Measurements from ENCODE around the gene ART1.

ART1 gene

DNA sequence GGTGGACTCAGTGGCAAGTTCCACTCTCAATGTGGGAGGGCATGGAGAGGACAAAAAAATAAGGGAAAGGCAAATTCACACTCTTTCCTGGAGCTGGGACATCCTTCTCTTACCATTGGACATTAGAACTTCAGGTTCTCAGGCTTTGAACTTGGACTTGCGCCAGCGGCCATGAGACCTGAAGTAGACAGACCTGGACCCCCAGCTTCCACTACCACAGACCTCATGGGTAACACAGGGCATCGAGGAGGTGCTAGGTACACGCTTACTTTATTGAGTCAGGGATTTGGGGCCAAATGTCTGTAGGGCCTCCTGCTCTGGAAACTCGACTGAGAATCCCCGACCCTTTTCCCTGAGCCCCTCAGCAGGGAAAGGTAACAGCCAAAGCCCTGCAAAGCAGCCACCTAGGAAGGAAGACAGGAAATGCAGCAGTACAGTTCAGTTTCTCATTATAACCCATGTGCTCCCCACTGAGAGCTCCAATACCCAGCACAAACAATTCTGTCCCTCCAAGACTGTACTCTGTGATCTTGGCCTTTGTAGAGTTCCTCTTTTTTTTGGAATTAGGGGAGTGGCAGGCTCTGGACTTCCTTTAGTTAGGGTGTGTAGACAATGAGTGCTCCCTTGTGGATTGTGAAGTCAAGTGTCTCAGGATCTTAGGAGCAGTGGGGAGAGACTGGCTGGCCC, 20.6 kb downstream of the ART1 start:
- no peak for DNase-seq (ENCODE audit: low read depth in 2 of 2)

DNA sequence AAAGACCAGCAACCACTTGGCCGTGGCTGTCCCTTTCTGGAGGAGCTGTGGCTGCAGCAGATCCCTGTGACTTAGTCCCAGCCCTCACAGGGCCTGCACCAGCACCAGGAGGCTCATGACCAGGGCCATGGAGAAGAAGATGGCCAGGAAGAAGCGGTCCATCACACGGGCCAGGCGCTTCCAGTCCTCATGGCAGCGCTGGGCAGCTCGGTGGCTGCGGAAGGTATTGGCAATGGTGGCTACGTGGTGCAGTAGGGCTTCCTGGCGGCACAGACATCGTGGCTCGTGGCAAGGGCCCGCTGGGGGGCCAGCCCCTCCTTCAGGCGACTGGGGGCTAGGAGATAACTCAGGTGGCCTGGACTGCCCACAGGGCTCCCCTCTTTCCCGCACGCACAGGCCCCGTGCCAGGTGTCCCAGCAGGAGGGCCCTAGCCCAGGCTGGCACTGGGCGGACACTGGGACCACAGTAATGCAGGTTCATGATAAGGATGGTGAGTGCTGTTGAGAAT, 21.1 kb downstream of the ART1 start:
- no peak for DNase-seq (ENCODE audit: low read depth in 2 of 2)

DNA sequence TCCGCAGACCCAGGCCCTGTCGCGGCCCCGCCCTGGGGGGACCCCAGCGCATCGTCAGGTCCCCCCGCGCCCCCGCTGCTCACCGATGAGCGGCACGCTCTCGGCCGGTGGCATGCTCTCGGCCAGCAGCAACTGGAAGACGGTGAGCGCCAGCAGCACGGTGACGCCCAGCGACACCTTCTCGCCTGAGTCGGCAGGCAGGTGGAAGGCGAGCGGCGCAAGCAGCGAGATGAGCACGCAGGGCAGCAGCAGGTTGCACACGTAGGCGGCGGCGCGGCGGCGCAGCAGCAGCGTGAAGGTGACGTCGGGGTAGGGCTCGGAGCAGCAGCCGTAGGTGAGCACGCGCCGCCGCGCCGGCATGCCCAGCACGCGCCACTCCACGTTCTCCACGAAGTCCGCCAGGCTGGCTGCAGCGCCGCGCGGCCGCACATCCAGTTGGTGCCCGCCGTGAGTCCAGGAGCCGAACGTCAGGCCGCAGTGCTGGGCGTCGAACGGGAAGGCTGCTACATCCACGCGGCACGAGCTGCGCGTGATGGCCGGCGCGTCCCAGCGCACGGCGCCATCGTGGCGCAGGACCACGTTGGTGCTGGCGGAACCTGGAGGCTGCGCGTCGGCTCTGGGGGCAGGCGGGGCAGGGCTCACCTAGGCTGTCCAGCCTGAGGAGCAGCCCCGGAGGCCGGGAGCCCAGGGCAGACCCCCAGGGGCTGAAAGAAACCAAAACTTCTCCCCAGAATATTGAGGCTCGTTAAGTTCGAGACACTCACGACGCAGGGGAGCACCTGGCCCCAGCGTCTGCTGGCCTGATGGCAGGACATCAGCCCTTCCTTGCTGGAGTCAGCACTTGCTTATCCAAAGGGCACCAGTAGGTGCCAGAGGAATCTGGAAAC, 22.5 kb downstream of the ART1 start:
- DNase-seq (ENCODE audit: low read depth in 2 of 2), result no peak

DNA sequence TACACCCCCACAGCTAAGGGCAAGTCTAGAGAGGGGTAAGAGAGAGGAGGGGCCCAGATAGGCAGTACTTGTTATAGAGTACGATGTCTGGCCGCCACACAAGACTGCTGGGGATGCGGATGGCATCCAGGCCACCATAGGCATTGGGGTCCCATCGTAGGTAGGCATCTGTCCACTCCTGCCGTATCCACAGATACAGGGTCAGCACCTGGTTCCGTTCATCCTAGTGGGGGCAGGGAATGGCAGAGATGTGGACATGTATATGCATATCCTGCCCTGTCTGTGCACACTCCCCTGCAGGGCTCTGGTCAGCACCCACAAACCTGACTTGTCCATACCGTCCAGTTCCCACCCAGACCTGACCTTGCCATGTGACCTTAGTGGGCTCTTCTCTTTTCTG, 24.2 kb downstream of the ART1 start:
- DNase-seq (ENCODE audit: low read depth in 2 of 2), result no peak

DNA sequence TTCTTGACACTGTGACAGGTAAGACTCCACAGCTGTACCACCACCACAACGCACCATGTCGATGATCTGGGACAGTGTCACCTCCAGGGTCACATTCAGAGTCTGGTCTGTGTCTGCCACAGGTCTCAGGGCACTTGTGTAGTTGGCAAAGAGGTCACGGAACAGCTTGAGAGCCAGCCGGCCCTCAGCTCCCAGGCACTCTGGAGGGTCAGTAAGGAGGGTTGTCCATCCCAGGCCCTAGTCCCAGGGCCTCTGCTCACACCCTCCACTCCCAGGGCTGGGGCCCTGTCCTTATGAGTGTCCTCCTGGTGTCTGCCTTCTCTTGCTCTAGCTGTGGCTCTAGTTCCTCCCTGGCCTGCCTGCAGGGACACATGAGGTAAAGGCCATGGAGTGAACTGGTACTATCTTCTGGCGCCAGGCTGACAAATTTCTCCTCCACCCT, 24.8 kb downstream of the ART1 start:
- no peak for DNase-seq (ENCODE audit: low read depth in 2 of 2)

DNA sequence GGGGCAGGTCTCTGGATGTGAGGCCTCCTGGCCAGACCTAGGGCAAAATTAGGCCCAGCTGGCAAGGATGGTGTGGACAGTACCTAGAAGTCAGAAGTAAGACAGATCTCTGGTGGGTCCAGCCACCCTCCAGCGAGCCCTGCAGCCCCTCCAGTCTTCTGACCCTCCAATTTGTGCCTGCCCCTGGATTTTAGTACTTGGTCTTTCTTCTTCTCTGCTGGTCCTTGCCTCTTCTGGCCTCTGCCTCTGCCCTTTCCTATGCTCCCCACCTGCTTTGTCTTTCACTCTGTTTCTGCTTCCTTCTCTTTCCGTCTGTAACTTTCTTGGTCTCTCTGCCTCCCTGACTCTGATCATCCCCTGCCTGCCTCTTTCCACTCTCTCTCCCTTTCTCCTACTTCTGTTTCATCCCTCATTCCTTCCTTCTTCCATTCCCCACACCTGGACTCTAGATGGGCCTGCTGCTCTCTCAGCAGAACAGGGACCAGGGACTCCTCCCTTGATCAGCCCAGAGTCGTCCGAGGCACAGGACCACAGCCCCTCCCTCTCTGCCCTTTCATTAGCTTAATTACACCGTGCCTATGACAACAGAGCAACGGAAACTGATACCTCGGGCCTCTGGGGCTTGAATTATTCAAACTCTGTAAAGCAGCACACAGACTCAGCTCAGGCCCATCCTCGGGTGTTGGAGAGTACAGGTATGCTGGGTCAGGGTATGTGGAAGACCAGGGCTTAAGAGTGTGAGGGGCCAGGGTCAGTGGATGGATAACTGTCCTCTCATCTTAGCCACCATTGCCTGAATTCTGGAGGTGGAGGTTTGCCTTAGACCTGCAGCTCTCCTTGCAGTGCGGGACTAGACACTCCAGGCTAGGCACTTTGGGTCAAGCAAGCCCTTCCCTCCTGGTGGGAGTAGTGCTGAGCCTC, 26.7 kb downstream of the ART1 start, which contains the start of gene CHRNA10:
CHRNA10 (minus strand) TSS at position 51 of the 921 bp plus-strand sequence. CDS start 72 bp downstream, outside the sequence.
- DNase-seq (ENCODE audit: low read depth in 2 of 2), result no peak

DNA sequence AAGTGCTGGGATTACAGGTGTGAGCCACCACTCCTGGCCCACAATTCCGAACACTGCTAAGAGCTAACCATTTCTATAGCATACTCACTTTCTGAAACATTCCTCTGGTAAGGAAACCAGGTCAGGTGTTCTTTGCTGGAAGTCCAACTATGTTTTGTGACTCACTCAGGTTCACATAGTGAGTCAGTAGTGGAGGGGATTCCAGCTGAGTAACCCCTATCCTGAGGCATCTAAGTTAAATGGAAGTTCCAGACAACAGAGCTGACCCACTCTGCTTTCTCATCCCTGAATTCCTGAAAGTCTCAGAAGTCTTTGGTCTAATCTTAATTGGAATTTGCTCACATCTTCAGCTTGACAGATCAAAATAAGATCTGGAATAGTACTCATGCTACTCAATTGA, 29.3 kb downstream of the ART1 start:
- DNase-seq (ENCODE audit: low read depth in 2 of 2), result no peak

DNA sequence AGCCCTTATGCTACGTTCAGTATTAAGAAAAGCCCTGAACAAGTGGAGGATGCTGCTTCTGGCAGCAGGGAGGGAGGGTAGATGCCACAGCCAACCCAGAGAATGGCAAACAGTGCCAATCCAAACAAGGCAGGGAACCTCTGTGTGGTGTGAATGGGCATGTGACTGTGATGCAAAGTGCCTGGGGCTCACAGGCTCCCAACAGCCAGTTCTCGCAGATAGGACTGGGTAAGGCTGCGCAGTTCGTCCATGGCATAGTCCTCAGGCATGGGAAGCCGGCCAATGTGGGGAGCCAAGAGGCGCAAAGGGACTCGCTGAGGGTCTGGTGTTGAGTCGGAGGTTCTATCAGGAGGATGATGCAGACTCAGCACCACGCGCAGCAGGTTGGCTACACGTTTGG, 31.0 kb downstream of the ART1 start:
- DNase-seq (ENCODE audit: low read depth in 2 of 2), result no peak

DNA sequence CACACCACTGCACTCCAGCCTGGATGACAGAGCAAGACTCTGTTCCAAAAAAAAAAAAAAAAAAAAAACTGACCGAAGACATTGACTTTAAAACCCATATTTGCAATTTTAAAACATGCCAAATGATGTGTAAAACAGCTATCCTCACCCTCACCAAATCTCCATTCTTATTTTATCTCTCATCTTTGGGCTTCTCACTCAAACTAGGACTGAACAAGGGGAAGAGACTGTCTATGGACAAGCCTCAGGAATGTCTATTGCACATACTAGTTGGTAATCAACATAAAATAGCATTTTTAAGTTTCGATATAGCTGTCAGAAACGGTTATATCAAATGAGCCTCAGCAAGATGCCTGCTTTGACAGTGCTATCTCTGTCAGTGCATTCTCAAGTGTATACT, 34.1 kb downstream of the ART1 start:
- no peak for DNase-seq (ENCODE audit: low read depth in 2 of 2)

DNA sequence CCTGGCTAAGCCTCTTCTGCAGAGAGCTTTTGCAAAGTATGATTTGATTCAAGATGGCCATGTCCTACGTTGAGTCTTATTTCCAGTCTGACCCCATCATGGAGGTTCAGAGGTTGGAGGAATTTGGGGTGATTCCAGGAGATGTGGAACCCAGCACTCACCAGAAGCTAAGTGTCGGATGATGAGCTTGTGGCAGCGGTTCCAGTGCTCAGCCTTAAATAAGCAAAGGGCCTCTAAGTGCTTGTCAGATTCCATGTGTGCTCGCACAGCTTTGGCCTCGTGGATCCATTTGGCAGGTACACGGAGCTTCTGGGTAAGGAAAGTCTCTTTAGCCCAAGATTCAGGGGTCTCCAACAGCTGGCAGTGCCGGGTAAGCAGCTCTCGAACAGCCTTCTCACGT, 38.1 kb downstream of the ART1 start:
- DNase-seq (ENCODE audit: low read depth in 2 of 2), result no peak

DNA sequence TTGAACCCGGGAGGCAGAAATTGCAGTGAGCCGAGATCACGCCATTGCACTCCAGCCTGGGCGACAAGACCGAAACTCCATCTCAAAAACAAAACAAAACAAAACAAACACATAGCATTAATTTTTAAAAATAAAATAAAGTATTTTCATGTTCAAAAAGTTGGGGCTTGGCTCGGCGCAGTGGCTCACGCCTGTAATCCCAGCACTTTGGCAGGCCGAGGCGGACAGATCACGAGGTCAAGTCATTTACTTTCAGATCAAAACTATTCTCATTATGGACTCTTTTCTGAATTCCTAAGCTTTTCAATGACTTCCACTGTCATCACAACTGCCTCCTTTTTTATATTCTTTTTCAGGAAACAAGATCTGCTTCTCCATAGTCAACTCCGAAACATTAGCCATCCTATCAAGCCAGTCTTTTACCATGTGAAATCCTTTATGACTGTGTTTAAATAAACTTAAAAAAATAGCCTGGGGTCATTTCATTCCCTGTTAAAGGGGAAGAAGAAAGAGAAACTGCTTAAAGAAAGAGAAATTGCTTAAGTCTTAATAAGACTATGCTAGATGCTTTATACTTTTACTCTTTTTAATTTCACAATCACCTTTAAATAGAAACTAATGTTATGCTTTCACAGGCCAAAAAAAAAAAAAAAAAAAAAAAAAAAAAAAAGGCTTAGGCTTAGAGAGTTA, 39.3 kb downstream of the ART1 start:
- no peak for DNase-seq (ENCODE audit: low read depth in 2 of 2)

DNA sequence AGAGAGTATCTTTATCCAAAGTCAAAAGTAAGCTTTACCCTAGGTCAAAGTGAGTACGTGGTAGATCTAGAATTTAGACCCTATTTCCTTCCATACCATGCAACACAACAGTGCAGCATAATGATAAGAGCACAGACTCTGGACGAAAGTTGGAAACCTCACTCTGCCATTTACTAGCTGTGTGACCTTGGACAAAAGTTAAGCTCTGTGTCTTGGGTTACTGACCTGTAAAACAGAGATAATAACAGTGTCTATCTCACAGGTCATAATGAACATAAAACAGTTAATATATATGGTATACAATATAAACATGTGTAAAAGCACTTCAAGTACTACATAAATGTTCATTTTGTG, 39.9 kb downstream of the ART1 start:
- no peak for DNase-seq (ENCODE audit: low read depth in 2 of 2)

DNA sequence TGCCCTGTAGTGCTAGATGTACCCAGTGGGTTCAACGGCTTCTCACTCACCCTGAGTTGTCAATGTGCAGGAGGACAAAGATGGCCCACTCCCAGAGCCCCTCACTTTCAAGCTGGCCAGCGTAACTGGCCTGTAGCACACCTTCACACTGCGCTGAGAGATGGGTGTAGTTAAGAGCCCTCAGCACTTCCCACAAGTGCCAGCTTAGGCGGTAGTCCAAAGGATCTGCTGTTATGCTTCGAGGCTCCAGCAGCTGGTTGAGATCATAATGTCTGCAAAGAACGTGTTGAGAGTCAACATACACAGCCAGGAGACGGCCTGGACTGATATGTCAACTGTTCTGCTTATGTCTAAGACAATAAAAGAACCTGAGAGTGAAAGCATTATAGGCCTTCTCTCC, 41.0 kb downstream of the ART1 start:
- DNase-seq (ENCODE audit: low read depth in 2 of 2), result no peak

DNA sequence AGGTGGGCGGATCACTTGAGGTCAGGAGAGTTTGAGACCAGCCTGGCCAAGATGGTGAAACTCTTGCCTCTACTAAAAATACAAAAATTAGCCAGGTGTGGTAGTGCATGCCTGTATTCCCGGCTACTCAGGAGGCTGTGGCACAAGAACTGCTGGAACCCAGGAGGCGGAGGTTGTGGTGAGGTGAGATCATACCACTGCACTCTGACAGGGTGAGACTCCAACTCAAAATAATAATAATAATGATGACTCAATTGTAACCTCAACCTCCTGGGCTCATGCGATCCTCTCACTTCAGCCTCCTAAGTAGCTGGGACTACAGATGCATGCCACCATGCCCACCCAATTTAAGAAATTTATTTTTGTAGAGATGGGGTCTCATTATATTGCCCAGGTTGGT, 41.8 kb downstream of the ART1 start:
- no peak for DNase-seq (ENCODE audit: low read depth in 2 of 2)

DNA sequence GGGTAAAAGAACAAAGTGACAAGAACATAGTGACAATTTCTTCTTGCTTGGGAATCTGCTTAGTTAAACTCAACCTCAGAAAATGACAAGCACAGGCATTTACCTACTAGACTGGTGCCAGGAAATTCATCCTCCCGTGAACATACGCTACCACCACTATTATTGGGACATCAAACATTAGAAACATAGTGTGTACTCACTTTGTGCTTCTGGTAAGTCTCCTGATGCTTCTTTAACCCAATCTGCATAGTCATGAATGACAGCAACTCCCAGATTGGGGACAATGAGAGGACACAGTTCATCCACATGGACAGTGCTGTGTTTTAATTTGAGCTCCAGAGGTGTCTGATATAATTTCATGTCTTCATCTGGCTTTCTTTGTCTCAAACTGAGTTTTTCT, 55.5 kb downstream of the ART1 start:
- no peak for DNase-seq (ENCODE audit: low read depth in 2 of 2)

DNA sequence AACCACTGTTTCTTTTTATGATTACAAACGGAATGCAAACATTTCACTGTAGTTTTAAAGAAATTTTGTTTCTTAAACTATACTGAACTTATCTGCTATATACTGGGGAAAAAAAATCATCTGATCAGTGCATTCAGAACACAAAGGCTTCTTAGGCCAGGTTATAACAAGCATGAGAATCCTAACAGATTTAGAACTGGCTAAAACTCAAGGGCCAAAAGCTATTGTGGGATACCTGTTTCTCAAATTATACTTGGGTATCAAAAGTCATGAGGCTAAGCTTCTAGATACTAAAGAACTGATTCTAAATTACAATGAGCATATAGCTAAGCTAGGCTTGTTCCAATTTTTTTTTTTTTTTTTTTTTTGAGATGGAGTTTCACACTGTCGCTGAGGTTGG, 56.0 kb downstream of the ART1 start:
- DNase-seq (ENCODE audit: low read depth in 2 of 2), result no peak

DNA sequence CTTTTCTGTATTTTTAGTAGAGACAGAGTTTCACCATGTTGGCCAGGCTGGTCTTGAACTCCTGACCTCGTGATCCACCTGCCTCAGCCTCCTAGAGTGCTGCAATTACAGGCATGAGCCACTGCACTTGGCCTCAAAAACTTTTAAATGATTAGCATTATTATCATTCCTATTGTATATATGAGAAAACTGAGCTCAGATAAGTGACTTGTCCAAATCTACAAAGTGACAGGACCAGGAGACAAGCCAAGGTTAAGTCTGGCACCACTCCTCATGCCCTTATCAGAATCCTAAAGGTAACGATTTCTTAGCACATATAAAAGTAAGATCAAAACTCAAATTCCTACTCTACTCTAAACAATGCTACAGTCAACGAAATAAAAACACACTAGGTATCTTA, 58.5 kb downstream of the ART1 start:
- no peak for DNase-seq (ENCODE audit: low read depth in 2 of 2)

DNA sequence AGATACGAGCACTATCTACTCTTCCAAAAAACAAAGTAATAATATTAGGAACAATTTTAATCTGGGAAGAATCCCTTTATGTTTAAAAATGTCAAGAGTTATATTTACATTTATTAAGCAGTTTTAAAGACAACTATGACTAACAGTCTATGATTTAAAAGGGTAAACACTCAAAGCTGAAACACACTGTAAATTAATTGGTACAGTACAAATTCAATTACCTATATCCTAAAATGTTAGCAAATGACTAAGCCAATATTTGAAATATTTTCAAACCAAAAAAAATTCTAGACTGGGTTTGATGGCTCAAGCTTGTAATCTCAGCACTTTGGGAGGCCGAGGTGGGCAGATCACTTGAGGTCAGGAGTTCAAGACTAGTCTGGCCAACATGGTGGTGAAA, 62.2 kb downstream of the ART1 start:
- no peak for DNase-seq (ENCODE audit: low read depth in 2 of 2)

DNA sequence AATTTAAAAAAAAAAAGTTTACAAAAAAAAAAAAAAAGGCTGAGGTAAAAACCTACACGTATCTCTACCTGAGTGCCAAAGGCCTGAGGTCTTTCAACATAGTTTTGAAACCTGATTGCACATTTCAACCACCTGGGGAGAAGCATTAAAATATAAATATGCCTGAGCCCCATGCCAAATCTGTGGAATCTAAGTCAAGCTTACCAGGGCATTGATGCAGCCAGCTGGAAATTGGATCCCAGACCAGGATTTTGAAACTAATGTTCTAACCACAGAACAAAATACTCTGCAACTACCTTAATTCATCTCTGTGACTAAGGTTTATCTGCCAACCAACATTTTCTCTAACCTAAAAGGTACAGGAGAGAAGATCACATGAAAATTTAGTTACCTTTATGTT, 65.0 kb downstream of the ART1 start:
- DNase-seq (ENCODE audit: low read depth in 2 of 2), result no peak

DNA sequence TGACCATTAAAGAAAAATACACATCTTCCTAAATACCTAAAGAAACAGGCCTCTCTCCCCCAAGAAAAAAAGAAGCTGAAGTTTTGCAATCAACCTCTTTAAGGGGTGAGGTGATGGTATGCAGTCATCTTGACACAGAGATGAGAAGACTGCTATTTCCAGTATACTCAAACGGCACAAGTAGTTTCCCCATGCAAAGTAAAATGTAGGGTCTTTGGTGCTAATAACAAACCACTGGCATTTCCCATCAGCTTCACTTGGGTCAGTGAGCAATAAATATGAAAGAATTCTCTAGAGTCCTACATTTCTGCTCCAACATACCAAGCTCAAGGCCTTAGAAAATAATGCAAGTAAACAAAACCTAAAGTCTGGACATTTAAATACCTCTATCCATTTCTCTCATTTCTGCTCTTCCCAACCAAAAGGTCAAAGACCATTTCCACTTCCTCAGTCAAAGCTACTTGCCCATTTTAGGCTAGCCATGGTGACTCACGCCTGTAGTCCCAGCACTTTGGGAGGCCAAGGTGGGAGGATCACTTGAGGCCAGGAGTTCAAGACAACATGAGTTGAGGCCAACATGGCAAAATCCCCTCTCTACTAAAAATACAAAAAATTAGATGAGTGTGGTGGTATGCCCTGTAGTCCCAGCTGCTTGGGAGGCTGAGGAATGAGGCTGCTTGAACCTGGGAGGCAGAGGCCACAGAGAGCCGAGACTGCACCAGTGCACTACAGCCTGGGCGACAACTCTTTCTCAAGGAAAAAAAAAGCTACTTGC, 65.7 kb downstream of the ART1 start:
- DNase-seq (ENCODE audit: low read depth in 2 of 2), result no peak

DNA sequence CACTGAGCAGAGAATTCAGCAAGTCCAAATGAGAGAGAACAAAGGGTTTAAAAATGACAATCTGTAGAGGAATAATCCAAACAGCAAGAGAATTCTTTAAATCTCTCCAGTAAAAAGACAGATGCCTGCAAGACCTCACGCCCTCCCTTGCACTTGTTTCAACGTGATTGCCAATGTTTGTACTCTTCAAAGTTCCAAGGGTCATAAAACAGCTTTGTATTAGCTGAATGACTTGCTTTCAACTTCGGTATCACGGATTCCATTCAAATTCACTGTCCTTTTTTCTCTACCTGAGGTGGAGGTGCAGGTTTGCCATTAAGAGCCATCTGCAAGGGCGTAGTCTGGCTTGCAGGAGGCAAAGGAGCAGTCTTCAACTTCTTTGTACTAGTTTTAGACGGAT, 67.3 kb downstream of the ART1 start:
- DNase-seq (ENCODE audit: low read depth in 2 of 2), result no peak

Data from stimulated activated CD8-positive, alpha-beta memory T cell treated with anti-CD3 and anti-CD28 coated beads, Interleukin-15, amount 100 ng/mL, for 4 hours (primary cell).